ENCODE results near the gene DEF6. TPM values are rescaled to one million over a fixed set of nuclear protein-coding genes. Genes with fewer than 3 reads are reported as not detected.
A peak's percentile ranks its signal among the peaks of the same experiment; 100 is the strongest.

Gene DEF6
- total RNA-seq, 1 donor from 2014 or later = 2.2 TPM

- DNase-seq (ENCODE audit: low read depth) (no peak), FAIRE-seq (no peak)
- H3K4me3 Mint-ChIP-seq (ENCODE audit: unreplicated experiment) = peak overlapping the region; percentile 2
- peak overlapping the region; percentile 44 for H3K27ac Mint-ChIP-seq (ENCODE audit: unreplicated experiment)
- peaks cover 29% of the 10 kb centered on the region for H3K79me2 ChIP-seq (ENCODE audit: insufficient read depth, low read length)
- H3K36me3 ChIP-seq (ENCODE audit: insufficient read depth, low read length) = no peaks in the 10 kb centered on the region
- H3K4me2 ChIP-seq (ENCODE audit: low read length) = peak overlapping the region; percentile 25
- H3K36me3 Mint-ChIP-seq (ENCODE audit: low read depth, unreplicated experiment) = no peaks in the 10 kb centered on the region
- H3K9me3 Mint-ChIP-seq (ENCODE audit: unreplicated experiment) = no peaks in the 10 kb centered on the region
- TF ChIP-seq EZH2 (IDR thresholded peaks at IDR 0.05; ENCODE audit: insufficient read depth, low read length) = no peak
- TF ChIP-seq, protein P1, sequence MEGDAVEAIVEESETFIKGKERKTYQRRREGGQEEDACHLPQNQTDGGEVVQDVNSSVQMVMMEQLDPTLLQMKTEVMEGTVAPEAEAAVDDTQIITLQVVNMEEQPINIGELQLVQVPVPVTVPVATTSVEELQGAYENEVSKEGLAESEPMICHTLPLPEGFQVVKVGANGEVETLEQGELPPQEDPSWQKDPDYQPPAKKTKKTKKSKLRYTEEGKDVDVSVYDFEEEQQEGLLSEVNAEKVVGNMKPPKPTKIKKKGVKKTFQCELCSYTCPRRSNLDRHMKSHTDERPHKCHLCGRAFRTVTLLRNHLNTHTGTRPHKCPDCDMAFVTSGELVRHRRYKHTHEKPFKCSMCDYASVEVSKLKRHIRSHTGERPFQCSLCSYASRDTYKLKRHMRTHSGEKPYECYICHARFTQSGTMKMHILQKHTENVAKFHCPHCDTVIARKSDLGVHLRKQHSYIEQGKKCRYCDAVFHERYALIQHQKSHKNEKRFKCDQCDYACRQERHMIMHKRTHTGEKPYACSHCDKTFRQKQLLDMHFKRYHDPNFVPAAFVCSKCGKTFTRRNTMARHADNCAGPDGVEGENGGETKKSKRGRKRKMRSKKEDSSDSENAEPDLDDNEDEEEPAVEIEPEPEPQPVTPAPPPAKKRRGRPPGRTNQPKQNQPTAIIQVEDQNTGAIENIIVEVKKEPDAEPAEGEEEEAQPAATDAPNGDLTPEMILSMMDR (IDR thresholded peaks at IDR 0.05; ENCODE audit: insufficient read depth, low read depth, low read length) = no peak
- peaks cover 6% of the 10 kb centered on the region for H4K20me1 ChIP-seq (ENCODE audit: insufficient read depth, low read length)
- peaks cover 20% of the 10 kb centered on the region for H3K4me1 ChIP-seq (ENCODE audit: insufficient read depth, low read length)
- peaks cover 14% of the 10 kb centered on the region for H3K4me1 Mint-ChIP-seq (ENCODE audit: low read depth, unreplicated experiment)
- no peak overlapping the region for H3K27ac ChIP-seq (ENCODE audit: low read depth, low read length)
- no peaks in the 10 kb centered on the region for H3K27me3 ChIP-seq (ENCODE audit: insufficient read depth, low read length)
- no peak overlapping the region for H3K4me3 ChIP-seq (ENCODE audit: insufficient read depth, low read depth, low read length)
- no peak overlapping the region for H2AFZ ChIP-seq (ENCODE audit: low read depth, low read length)
- no peak overlapping the region for H3K9ac ChIP-seq (ENCODE audit: low read length)
- H3K9me3 ChIP-seq (ENCODE audit: insufficient read depth, low read depth, low read length) = no peaks in the 10 kb centered on the region
- H3K27me3 Mint-ChIP-seq (ENCODE audit: low read depth, unreplicated experiment) = no peaks in the 10 kb centered on the region
These were observed 35.0 kb upstream of the DEF6 start for GRCh38 chr6:35262596-35262995.

DNA sequence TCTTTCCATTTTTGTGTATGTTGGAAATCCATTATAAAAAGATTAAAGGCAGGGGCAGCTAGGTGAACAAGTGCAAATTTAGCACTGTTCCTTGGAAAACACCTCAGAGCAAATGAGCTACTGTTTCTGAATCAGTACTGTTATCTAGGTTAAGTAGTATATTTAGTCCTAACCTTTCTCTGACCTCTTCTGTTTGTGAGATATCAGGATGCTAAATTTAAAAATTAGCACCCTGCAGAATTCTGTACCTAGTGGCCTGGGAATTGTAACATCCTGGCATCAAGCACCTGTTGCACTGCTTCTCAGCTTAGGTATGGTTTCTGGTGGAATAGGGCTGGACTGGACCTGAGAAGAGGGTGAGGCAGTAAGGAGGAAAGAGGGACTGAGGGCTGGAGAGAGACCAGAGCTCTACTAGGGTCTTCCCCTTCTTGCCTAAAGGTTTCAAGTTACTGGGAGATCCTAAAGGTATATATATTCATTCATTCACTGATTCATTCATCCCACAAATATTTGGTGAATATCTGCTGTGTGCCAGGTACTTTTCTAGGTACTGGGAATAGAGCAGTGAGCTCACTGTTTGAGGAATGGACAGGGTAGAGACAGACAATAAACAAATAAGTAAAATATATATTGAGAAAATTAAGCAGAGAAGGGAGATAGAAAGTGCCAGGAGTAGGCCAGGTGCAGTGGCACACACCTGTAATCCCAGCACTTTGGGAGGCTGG is 32.9 kb upstream of the DEF6 start:
- Mint-ChIP-seq H3K4me1 (ENCODE audit: low read depth, unreplicated experiment) (peaks cover 14% of the 10 kb centered on the region), H3K9me3 (ENCODE audit: unreplicated experiment) (no peaks in the 10 kb centered on the region), H3K4me3 (ENCODE audit: unreplicated experiment) (no peak overlapping the region), H3K36me3 (ENCODE audit: low read depth, unreplicated experiment) (no peaks in the 10 kb centered on the region), H3K27ac (ENCODE audit: unreplicated experiment) (no peak overlapping the region), H3K27me3 (ENCODE audit: low read depth, unreplicated experiment) (peaks cover 2% of the 10 kb centered on the region)
- Histone ChIP-seq H3K9me3 (ENCODE audit: insufficient read depth, low read depth, low read length) (no peaks in the 10 kb centered on the region), H3K27me3 (ENCODE audit: insufficient read depth, low read length) (no peaks in the 10 kb centered on the region), H3K9ac (ENCODE audit: low read length) (no peak overlapping the region), H2AFZ (ENCODE audit: low read depth, low read length) (no peak overlapping the region), H3K4me2 (ENCODE audit: low read length) (no peak overlapping the region), H3K79me2 (ENCODE audit: insufficient read depth, low read length) (peaks cover 16% of the 10 kb centered on the region), H3K4me1 (ENCODE audit: insufficient read depth, low read length) (peaks cover 13% of the 10 kb centered on the region), H3K4me3 (ENCODE audit: insufficient read depth, low read depth, low read length) (no peak overlapping the region), H3K36me3 (ENCODE audit: insufficient read depth, low read length) (no peaks in the 10 kb centered on the region), H4K20me1 (ENCODE audit: insufficient read depth, low read length) (peaks cover 8% of the 10 kb centered on the region), H3K27ac (ENCODE audit: low read depth, low read length) (no peak overlapping the region)
- DNase-seq (ENCODE audit: low read depth) (no peak), FAIRE-seq (no peak)
- TF ChIP-seq, protein P1 (IDR thresholded peaks at IDR 0.05; ENCODE audit: insufficient read depth, low read depth, low read length) = no peak
- no peak for TF ChIP-seq EZH2 (IDR thresholded peaks at IDR 0.05; ENCODE audit: insufficient read depth, low read length)

DNA sequence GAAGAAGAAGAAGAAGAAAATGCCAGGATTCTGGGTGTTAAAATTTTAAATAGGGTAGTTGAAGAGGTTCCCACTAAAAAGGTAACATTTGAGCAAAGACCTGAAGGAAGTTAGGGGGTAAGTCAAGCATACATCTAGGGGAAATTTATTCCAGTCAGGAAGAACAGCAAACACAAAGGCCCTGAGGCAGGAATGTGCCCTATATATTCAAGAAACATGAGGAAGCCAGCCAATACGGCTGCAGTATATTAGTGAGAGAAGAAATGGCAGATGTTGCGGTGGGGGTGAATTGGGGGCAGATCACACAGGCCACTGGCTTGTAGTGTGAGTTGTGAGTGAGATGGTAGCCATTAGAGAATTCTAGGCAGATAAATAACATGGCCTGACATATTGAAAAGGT is 32.1 kb upstream of the DEF6 start:
- Mint-ChIP-seq H3K4me3 (ENCODE audit: unreplicated experiment) (no peak overlapping the region), H3K9me3 (ENCODE audit: unreplicated experiment) (no peaks in the 10 kb centered on the region), H3K27ac (ENCODE audit: unreplicated experiment) (no peak overlapping the region), H3K36me3 (ENCODE audit: low read depth, unreplicated experiment) (no peaks in the 10 kb centered on the region), H3K27me3 (ENCODE audit: low read depth, unreplicated experiment) (peaks cover 2% of the 10 kb centered on the region), H3K4me1 (ENCODE audit: low read depth, unreplicated experiment) (peaks cover 14% of the 10 kb centered on the region)
- Histone ChIP-seq H3K9ac (ENCODE audit: low read length) (no peak overlapping the region), H3K4me1 (ENCODE audit: insufficient read depth, low read length) (peaks cover 8% of the 10 kb centered on the region), H3K4me3 (ENCODE audit: insufficient read depth, low read depth, low read length) (no peak overlapping the region), H4K20me1 (ENCODE audit: insufficient read depth, low read length) (peaks cover 8% of the 10 kb centered on the region), H2AFZ (ENCODE audit: low read depth, low read length) (no peak overlapping the region), H3K27me3 (ENCODE audit: insufficient read depth, low read length) (no peaks in the 10 kb centered on the region), H3K27ac (ENCODE audit: low read depth, low read length) (no peak overlapping the region), H3K36me3 (ENCODE audit: insufficient read depth, low read length) (no peaks in the 10 kb centered on the region), H3K9me3 (ENCODE audit: insufficient read depth, low read depth, low read length) (no peaks in the 10 kb centered on the region), H3K79me2 (ENCODE audit: insufficient read depth, low read length) (peaks cover 10% of the 10 kb centered on the region), H3K4me2 (ENCODE audit: low read length) (no peak overlapping the region)
- DNase-seq (ENCODE audit: low read depth) (no peak), FAIRE-seq (no peak)
- TF ChIP-seq, protein P1 (IDR thresholded peaks at IDR 0.05; ENCODE audit: insufficient read depth, low read depth, low read length) = no peak
- TF ChIP-seq EZH2 (IDR thresholded peaks at IDR 0.05; ENCODE audit: insufficient read depth, low read length) = no peak
